Midbrain (tissue), 1 donor: ENCODE results near the gene CAPZA3.
"Not testable (repeated sequence)": the region's sequence is repeated elsewhere in the genome, so short reads cannot be mapped to it uniquely, and the experiment has no call there.

Source experiments
- DNase-seq: peaks from one replicate; lab custom pipeline; 2025; lab: John Stamatoyannopoulos, UW

The CAPZA3 gene, protein sequence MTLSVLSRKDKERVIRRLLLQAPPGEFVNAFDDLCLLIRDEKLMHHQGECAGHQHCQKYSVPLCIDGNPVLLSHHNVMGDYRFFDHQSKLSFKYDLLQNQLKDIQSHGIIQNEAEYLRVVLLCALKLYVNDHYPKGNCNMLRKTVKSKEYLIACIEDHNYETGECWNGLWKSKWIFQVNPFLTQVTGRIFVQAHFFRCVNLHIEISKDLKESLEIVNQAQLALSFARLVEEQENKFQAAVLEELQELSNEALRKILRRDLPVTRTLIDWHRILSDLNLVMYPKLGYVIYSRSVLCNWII

DNA sequence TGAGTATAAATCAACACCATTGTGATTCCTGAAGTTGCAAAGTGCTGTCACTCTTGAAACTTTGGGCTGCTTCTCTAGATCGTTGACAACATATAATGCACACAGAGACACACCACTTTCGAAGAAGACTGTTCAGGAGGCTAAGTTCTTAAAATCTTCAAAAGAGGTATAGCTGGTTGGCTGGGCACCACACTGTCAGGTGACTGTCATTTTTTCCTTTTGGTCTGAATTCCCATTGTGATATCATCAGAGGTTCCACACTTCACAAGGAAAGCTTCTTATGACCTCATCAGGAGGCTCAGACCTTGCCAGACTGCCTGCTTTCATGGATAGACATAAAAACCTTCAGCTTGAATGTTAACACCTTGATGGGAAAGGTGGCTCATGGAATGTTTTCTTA, at the start of gene CAPZA3, which contains the start of gene PLCZ1:
CAPZA3 (plus strand) TSS at position 301 of the 400 bp plus-strand sequence. CDS start 150 bp downstream, outside the sequence.
PLCZ1 (minus strand) TSS at position 194 of the 400 bp plus-strand sequence. CDS start 641 bp downstream, outside the sequence.
- no peak for DNase-seq

DNA sequence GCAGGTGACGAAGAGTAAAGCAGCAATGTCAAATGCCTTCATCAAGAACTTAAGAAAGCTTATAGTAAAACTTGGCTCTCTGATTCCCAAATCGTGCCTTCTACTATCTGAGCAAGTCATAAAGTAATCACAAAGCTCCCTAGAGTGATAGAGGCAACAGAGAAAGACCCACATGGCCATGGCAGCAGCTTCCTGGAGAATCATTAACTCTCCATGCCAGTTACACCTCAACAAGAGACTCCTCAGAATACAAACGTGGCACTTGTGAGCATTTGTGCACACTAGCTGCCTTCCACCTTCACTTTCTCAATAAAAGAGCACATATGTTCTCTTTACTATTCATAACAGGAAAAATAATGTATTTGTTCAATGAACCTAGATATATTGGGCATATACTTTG, 48.1 kb upstream of the CAPZA3 start:
- no peak for DNase-seq

DNA sequence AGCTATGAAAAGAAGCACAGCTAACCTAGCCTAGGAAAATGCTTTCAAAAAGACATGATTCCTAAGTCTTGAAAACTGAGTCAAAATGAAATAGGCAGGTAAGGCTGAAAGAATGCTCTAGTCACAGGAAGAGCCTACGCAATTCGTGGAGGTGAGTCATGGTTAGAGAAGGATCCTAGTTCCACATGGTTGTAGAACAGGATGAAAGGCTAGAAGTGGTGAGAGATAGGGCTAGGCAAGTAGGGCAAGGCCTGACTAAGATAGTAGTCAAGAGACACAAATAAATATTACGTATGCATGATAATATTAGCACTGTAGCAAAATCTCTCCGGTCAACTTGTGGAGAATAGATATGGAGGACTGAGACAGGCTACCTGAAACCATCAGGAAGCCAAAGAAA, 47.3 kb upstream of the CAPZA3 start:
- no peak for DNase-seq

DNA sequence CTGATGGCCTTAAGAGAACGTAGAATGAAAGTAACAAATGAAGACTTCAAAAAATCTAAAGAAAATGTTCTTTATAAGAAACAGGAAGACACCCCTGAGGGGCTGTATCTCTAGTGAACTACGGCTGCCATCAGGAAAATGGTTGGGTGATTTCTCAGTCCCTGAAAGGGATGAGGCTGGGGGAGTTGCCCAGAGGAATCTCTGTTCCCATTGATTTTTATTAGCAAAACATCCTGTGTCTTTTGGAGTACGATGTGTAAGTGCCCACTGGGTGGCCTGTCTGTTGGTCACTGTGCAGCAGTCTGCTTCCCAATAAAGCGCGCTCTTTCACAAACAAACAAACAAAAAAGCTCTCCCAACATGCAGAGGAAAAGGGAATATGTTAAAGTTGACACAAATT, 43.9 kb upstream of the CAPZA3 start:
- DNase-seq, result not testable (repeated sequence)

DNA sequence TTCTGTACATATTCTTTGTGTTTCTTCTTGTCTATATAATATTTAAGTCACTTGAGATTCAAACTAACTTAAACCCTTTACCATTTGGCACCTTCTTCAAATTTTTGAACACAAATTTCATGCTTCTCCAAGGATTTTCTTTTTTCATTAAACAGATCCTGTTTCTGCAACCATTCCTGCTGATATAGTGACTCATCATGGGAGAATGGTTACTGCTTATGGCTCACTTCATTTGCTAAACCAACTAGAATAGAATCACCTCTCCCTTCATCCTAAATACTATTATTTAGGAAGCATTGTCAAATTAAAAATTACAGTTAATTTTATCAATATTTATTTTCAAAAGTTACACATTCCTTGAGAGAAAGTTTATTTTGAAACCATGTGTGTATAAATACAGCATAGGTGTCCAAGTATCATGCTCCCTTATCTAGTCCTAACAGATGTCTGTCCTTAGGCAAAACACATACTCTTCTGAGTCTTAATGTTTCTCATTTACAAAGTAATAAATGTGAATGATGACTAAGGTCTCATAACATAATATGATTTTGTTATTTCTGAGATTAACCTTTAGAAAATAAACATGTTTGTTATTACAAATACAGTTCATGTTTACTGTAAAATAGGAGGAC, 40.8 kb upstream of the CAPZA3 start:
- DNase-seq, result no peak

DNA sequence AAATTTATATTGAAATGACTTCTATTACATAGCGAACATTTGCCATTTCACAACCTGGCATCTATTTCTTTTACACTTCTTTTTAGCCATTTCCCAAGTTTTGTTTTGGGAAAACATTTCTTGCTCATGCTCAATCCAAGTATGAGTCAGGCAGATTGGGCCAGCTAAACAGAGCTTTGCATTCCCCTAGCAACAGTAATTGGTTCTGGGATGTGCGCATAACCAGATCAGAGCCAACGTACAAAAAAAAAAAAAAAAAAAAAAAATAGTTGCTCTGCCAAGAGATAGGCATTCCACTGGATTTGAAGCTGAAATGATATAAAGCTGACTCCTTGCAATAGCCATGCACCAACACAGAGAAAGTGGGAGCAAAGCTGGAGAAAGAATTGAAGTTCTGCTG, 37.6 kb upstream of the CAPZA3 start:
- DNase-seq, result no peak

DNA sequence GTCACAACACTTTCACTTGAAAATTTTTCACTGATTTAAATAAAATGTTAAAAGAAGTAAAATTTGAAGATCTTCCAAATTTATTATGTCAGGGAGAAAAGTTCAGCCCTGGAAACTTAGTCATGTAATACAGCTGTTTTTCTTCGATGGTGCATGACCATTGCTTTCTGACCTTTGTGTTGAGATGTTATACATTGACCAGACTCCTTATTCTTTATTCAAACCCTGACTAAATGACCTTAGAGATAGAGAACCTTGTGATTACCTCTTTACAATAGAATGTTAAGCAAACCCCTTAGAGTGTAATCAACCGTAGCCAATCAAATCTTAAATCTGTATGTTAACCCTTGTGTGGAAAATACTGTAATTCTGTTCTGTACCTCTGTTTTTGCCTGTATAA, 34.6 kb upstream of the CAPZA3 start:
- no peak for DNase-seq

DNA sequence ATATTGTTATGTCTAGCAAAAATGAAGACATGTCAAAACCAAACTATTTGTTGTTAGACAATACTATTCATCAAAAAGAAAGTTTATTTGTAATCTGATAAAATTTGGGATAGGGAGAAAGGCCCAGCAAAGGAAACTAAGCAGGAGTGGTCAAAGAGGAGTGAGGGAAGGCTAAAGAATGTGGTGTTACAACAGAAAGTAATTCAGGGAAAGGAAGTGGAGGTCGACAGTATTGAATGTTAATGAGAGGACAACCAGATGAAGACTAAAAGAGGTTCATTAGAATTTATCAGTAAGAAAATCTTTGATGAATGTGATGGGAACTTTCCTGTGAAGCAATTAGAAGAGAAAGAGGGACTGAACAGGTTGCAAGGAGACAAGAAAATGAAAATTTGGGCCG, 34.0 kb upstream of the CAPZA3 start:
- DNase-seq, result no peak

DNA sequence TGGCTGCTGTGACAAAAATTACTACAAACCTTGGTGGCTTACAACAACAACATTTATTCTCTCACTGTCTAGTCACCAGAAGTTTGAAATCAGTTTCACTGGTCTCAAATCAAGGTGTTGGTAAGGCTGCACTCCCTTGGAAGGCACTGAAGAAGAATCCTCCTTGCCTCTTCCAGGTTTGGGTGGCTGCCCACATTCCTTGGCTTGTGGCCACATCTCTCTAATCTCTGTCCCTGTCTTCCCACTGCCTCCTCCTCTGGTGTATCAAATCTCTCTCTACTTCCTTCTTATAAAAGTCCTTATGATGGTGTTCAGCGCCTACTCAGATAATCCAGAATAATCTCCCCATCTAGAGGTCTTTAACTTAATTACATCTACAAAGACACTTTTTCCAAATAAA, 31.1 kb upstream of the CAPZA3 start:
- DNase-seq, result no peak

DNA sequence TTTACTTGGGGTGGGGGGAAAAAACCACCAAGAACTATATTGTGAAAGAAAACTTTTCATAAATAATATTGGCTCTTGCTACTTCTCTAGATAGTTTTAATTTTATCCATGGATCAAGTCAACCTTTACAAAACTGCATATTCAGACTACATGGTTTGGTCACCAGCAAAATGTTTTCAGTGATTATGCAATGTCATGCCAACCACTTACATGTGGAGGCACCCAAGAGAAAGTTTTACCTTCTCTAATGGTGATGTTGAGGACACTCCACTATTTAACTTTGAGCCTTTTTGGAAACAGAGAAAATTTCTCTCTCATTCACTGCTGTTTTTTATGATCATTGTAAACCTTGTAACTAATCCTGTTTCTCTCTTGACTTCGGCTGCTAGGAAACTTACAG, 21.7 kb upstream of the CAPZA3 start:
- no peak for DNase-seq

DNA sequence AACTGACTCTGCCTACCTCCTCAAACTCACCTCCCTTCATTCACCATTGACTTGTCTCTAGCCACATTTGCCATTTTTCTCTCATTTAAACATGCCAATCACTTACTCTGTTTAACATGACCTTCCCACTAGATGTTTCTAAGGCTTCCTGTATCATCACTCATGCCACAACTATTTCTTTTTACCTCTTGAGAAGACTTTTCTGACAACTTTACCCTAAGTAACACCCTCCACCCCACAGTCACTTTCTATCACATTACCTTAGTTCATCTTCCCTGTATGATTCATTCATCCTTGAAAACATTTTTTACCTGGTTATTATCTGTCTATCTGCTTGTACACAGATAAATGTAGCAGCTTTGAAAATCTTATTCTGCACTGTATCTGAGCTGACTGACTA, 19.5 kb upstream of the CAPZA3 start:
- no peak for DNase-seq

DNA sequence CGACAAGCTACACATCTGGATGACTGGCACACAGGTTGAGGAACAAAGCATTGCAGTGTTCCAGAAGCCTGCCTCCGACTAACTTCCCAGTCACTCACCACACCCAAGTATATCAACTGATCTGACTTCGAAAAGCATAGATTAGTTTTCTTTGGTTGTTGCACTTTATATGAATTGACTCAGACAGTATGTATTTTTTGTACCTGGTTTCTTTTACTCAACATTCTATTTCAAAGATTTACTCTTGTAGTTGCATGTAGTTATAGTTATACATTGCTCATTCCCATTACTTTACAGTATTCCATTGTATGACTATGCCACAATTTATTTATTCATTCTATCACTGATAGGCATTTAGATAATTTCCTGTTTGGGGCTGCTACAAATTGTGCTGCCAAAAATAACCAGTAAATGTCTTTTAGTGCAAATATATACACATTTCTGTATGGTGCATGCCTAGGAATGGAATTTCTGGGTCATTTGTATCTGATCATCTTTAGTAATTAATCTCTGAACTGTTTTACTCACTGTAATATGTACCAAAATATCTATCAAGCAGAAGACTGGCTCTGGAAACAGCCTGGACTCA, 17.9 kb upstream of the CAPZA3 start:
- no peak for DNase-seq

DNA sequence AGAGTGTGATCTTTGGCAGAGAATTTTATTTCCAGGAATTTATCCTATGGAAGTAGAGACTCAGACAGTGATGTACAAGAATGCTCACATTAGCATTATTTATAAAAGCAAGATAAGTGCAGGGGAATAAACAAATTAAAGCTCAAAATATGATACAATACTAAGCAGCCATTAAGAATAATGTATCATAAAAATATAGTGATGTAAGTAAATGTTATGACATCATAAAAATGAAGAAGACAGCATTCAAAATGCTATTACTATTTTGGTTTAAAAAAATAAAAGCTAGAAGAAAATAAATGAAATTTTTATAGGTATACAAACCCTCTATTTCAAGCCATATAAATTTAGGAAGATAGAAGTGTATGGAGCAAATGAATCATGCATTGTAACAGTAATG, 17.2 kb upstream of the CAPZA3 start:
- no peak for DNase-seq

DNA sequence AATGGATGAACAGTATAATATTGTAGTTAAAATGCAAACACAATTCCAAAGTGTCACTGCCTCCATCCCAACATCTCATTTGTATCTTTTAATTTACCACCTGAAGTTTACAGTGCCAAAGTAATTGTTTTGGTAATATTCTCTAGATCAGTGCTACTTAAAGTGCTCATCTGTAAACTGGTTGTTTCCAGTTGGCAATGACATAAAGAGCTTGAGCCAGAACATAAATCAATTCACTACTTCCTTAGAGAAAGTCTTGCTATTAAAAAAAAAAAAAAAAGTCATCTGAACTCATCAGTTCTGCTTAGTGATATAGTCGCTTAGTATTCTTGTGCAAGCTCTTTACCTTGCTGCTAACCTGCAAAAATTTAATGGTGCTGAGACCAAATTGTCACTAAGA, 16.5 kb upstream of the CAPZA3 start:
- no peak for DNase-seq

DNA sequence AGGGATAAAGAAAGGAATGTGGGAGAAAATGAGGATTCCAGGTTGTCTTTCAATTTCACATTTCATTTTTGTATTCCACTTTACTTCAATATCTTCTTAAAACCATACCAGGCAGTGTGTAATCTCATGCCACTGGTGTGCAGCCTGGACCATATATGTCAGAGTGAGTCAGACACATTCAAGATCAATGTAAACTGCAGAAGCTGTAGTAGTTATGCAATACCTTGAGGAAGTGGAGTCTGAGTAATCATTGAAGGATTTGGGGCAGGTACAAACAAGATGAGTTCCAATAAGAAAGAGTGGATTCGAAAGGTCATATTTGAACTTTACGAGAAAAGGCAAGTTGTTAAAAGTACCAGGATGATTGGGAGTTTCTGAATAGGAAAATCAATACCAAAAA, 14.2 kb upstream of the CAPZA3 start:
- no peak for DNase-seq

DNA sequence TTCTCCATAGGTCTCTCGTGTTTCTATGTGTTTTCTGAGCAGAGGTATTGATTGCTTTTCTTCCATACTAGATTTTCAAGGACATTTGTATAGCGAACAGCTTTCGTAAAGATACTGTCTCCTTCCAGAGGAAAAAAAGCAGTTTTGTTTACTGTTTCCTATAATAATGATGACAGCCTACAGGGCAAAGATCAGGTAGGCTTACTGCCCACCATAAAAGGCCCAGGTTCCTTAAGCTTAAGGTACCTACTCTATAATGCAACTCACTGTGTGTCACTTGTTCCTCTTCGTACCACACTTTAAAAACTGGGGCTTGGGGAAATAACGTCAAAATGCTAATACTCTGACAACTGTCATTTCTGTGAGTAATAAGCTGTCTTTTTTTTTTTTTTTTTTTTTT, 6.8 kb upstream of the CAPZA3 start:
- DNase-seq, result no peak

DNA sequence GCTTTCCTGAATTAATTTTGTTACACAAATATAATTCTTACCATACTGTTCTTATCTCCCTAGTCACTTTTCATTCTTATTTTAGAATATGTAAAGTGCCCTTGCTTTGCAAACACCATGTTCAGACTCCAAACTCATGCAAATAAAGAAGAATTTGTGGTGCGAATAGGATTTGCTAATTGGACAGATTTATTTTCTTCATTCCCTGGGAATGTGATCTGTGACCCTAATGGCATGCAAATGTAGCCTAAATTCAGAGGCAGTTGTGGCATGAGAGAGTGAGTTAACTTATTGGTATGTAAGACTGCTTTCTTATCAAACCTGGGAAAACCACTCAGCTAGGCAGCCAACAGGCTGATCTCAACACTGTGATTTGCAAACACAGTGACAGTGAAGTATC, 10.0 kb downstream of the CAPZA3 start:
- no peak for DNase-seq

DNA sequence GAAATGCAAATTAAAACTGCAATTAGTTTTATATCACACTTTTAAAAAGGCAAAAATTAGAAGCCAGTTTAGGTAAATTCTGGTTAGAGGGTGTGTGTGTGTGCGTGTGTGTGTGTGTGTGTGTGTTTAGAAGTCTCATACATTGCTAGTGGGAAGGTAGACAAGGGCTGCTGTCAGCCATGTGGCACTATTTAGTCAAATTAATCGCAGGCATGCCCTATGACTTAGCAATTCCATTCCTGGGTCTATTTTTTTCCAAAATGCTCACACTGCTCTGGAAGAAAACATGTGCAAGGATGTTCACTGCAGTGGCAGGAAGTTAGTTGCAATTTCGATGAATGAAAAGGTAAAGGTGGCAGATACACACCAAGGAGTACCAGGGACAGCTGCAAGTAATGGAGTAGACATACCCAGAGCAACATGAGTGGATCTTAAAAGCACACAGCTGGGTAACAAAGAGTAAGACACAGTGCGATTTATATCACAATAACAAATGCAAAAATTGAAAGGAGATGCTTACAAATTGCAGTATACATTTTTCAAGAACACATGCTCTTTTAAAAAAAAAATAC, 11.6 kb downstream of the CAPZA3 start:
- DNase-seq, result no peak

DNA sequence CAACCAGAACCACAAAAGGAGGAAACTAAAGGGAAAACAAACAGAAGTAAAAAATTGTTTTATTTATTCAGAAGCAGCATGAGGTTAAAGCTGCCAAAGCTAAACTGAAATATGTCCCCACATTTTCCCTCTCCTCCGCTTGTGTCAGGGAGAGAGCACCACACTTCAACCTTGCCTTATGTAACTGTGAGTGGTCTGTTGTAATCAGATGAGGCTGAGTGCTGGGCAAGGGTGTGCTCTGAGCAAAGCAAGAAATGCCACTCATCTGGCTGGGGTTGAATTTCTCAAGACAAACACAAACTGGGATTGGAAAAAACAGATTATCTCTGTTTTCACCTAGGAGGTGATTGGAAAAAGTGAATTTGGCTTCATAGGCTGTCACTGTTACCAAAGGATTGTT, 12.2 kb downstream of the CAPZA3 start:
- no peak for DNase-seq

DNA sequence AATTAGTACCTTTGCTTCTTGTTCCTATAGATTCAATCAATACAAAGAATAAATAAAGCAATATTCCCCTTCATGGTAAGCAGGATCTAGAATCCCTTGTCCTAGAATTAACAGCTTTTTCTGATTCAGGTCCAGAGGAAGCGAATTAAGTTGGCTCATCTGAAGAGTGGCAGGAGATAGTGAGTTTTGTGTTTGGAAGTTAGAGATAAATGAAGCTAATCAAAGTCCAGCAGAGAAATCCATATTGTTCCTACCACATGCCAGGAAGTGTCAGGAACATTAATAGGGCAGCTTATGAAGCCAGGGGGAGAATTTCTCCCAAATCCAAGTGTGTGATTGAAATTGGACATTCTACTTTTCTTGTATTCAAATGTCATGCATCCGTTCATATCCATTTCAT, 13.9 kb downstream of the CAPZA3 start:
- no peak for DNase-seq

DNA sequence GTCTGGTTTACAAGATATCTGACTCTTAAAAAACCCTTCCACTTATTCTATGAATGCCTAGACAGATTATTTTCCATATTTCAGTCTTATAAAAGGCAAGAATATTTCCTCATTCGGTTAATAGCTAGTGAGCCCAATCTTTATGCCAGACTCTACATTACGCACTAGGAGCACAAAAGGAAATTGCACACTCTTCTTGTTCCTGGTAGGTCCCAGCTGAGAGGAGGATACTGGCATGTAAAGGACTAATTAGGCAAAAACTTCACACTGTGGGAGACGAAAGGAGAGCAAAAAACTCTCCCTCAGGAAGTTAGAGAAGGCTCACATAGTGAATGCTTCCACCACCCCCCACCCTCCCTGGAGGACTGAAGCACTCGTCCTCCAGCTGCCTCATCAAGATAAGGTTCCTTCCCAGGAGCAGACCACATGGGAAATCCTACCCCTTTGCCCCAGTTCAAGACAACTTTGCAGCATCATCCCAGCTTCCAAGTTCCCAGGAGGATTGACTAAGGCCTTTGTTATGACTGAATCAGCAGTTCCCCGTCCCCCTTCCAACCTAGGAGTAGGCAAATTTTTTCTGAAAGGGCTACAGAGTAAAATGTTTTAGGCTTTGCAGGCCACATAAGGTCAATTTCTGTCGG, 14.5 kb downstream of the CAPZA3 start:
- DNase-seq, result no peak

DNA sequence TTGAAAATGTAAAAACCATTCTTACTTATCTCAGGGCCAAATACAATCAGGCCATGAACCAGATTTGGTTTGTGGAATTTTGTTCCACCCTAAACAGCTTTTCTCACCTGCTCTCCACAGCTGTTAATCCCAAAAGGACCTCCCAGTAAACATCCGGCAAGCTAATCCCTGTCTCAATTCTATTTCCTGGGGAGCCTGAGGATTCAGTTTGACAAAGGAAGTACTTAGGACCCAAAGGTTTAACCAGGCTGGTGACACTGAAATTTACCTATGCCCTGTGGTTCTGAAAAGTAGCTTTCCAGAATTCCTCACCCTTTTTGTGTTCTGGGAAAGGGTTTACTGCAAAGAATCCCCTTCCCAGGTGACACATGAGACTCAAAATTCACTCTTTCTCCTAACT, 15.0 kb downstream of the CAPZA3 start:
- DNase-seq, result no peak
